ENCODE data around the gene HDDC3. TPM values are rescaled to one million over a fixed set of nuclear protein-coding genes. Genes with fewer than 3 reads are reported as not detected.

The HDDC3 gene
- total and polyA plus RNA-seq, 2 donors (not counting 3 experiments of a cell fraction or from before 2014, with no cell fraction given), result 16.0 to 20.2 TPM

DNA sequence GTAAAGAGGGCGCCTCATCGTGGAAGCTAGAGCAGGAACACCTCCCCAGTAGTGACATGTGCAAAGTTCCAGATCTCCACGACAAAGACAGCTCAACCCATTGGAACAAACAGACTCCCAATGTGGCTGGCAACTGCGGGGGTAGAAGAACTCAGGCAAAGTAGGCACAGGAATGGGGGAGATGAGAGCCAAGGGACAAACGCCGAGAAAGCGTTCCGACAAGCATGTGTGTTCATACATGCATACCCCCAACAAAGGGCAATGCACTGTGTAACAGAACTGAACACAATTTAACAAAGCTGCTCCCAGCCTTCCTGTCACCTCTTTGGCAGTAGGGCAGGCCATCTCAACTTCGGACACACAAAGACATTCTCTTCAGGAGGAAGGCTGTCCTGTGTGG, 33.9 kb upstream of the HDDC3 start:
- DNase-seq (ENCODE audit: low read depth, low spot score) (no peak), FAIRE-seq (no peak)
- H3K79me2 ChIP-seq (ENCODE audit: control insufficient read depth, insufficient read depth, low read length), result no peaks in the 10 kb centered on the region
- TF ChIP-seq POLR2A (IDR thresholded peaks at IDR 0.05; ENCODE audit: low read depth, low read length) (no peak), GATA2 (IDR thresholded peaks at IDR 0.05; ENCODE audit: insufficient read depth, insufficient read length, low read depth, low read length) (no peak), POLR2AphosphoS5 (IDR thresholded peaks at IDR 0.05; ENCODE audit: insufficient read depth, low read depth, low read length) (no peak), MAX (IDR thresholded peaks at IDR 0.05; ENCODE audit: insufficient read depth, insufficient read length) (no peak), FOS (IDR thresholded peaks at IDR 0.05; ENCODE audit: borderline replicate concordance, insufficient read depth, low read length) (no peak), MYC (IDR thresholded peaks at IDR 0.05; ENCODE audit: low read depth, low read length) (no peak), EZH2 (IDR thresholded peaks at IDR 0.05; ENCODE audit: borderline replicate concordance, low read depth, low read length, severe bottlenecking) (no peak), JUN (IDR thresholded peaks at IDR 0.05; ENCODE audit: borderline replicate concordance, insufficient read depth, insufficient read length, low read depth) (no peak)
- TF ChIP-seq, protein P1, sequence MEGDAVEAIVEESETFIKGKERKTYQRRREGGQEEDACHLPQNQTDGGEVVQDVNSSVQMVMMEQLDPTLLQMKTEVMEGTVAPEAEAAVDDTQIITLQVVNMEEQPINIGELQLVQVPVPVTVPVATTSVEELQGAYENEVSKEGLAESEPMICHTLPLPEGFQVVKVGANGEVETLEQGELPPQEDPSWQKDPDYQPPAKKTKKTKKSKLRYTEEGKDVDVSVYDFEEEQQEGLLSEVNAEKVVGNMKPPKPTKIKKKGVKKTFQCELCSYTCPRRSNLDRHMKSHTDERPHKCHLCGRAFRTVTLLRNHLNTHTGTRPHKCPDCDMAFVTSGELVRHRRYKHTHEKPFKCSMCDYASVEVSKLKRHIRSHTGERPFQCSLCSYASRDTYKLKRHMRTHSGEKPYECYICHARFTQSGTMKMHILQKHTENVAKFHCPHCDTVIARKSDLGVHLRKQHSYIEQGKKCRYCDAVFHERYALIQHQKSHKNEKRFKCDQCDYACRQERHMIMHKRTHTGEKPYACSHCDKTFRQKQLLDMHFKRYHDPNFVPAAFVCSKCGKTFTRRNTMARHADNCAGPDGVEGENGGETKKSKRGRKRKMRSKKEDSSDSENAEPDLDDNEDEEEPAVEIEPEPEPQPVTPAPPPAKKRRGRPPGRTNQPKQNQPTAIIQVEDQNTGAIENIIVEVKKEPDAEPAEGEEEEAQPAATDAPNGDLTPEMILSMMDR (IDR thresholded peaks at IDR 0.05; ENCODE audit: extremely low read depth in 1 of 2, insufficient read depth in 1 of 2, low read depth in 1 of 2, low read length in 2 of 2), result no peak
- ChIA-PET POLR2A (no interaction called here), CTCF (interaction anchor here (0.8 to 3.5 kb wide), 2 partner anchors 9 to 84 kb away, joined by 3 to 29 read pairs; no protein-coding TSS in a partner anchor)
- H3K27ac ChIP-seq (ENCODE audit: insufficient read depth, low read depth, low read length), result no peak overlapping the region
- no peaks in the 10 kb centered on the region for H4K20me1 ChIP-seq (replicated peaks; ENCODE audit: control insufficient read depth, extremely low read depth, insufficient read depth, low read length)
- no peak overlapping the region for H3K4me3 ChIP-seq (replicated peaks in 1 of 3; ENCODE audit: insufficient read depth in 1 of 3, low read depth in 1 of 3, low read length in 3 of 3)
- no peaks in the 10 kb centered on the region for H3K27me3 ChIP-seq (ENCODE audit: control insufficient read depth in 2 of 2, insufficient read depth in 2 of 2, low read length in 2 of 2)
- BruUV-seq (replicated peaks), result TSS peak; percentile 68
- no peak overlapping the region for H3K4me2 ChIP-seq (ENCODE audit: insufficient read depth, low read length)
- no peaks in the 10 kb centered on the region for H3K4me1 ChIP-seq (ENCODE audit: control insufficient read depth, extremely low read depth, insufficient read depth, low read length)
- peaks cover 7 to 34% of the 10 kb centered on the region in 2 experiments for H3K36me3 ChIP-seq (ENCODE audit: control insufficient read depth in 2 of 2, extremely low read depth in 1 of 2, insufficient read depth in 2 of 2, low read length in 2 of 2)
- dilution Hi-C loops (cut with MboI; ENCODE audit: extremely low pct_ligation_motif_present, low sequenced_read_pairs), result no loop called here
- no peak overlapping the region for H3K9ac ChIP-seq (replicated peaks; ENCODE audit: extremely low read depth, insufficient read depth, low read length)
- no peak overlapping the region for H2AFZ ChIP-seq (ENCODE audit: low read depth, low read length)
- H3K9me1 ChIP-seq (replicated peaks; ENCODE audit: control insufficient read depth, extremely low read depth, insufficient read depth, low read length), result no peaks in the 10 kb centered on the region
- intact Hi-C loops (cut with micrococcal nuclease), result no loop called here
- H3K9me3 ChIP-seq (replicated peaks; ENCODE audit: control insufficient read depth, insufficient read depth, low read length), result no peaks in the 10 kb centered on the region
